IMR-90 (cell line): ENCODE results near the gene ATP2B2. TPM values are rescaled to one million over a fixed set of nuclear protein-coding genes. Genes with fewer than 3 reads are reported as not detected.
A peak's percentile ranks its signal among the peaks of the same experiment; 100 is the strongest.

Experiments
- ATAC-seq: fragments of 200-7000 bp; cut with Tn5 transposase; 2 replicates; pipeline ENCODE4 v1.9.1; 2020; ENCODE audit warnings: low read depth, mild to moderate bottlenecking, moderate library complexity
- BruUV-seq: library from RNA; stranded (reverse); fragments of 400-500 nt; replicated peaks from 2 replicates; lab custom pipeline; 2021; lab: Mats Ljungman, UMichigan
- CTCF ChIA-PET: fragments of 300-600 bp; formaldehyde crosslinking; extraction: SDS; loops from one replicate; lab custom pipeline; 2021; ENCODE audit warnings: antibody characterized with exemption; lab: Yijun Ruan, JAX
- POLR2A ChIA-PET: fragments of 300-600 bp; sonication (Branson Sonifier 250); formaldehyde crosslinking; loops from one replicate; lab custom pipeline; 2022; ENCODE audit warnings: antibody characterized with exemption; ENCODE audit not compliant: unreplicated experiment; lab: Charles Lee
- DNase-seq: peaks from one replicate; pipeline ENCODE4 v3.0.0; 2013
- H2AFZ ChIP-seq: replicated peaks from 2 replicates; pipeline ENCODE3; 2013; ENCODE audit warnings: low read length, mild to moderate bottlenecking; ENCODE audit not compliant: poor library complexity
- H2AK5ac ChIP-seq: 2 replicates; pipeline ENCODE4 v1.6.1; 2013; ENCODE audit warnings: low read depth, low read length, inconsistent platforms
- H2AK9ac ChIP-seq: replicated peaks from 2 replicates; pipeline ENCODE3; 2013; ENCODE audit warnings: mild to moderate bottlenecking, low read depth, low read length, moderate library complexity; ENCODE audit not compliant: poor library complexity
- H2BK120ac ChIP-seq: 2 replicates; pipeline ENCODE4 v1.6.1; 2013; ENCODE audit warnings: low read depth, low read length, inconsistent platforms
- H2BK15ac ChIP-seq: 3 replicates; pipeline ENCODE4 v1.6.1; 2013; ENCODE audit warnings: low read depth, low read length, inconsistent platforms
- H2BK20ac ChIP-seq: 2 replicates; pipeline ENCODE4 v1.6.1; 2013; ENCODE audit warnings: low read depth, mild to moderate bottlenecking, inconsistent platforms, low read length, moderate library complexity
- H2BK5ac ChIP-seq: 2 replicates; pipeline ENCODE4 v1.6.1; 2013; ENCODE audit warnings: mild to moderate bottlenecking, low read depth, low read length, inconsistent platforms; ENCODE audit not compliant: poor library complexity, severe bottlenecking
- H3K14ac ChIP-seq: replicated peaks from 2 replicates; pipeline ENCODE4 v1.6.1; 2013; ENCODE audit warnings: low read depth, low read length, inconsistent platforms
- H3K18ac ChIP-seq: 2 replicates; pipeline ENCODE4 v1.6.1; 2013; ENCODE audit warnings: low read depth, low read length, control low read depth
- H3K23ac ChIP-seq: 2 replicates; pipeline ENCODE4 v1.6.1; 2013; ENCODE audit warnings: low read depth, low read length, inconsistent platforms
- H3K27ac ChIP-seq: 2 replicates; pipeline ENCODE4 v1.5.1; 2013; ENCODE audit warnings: mild to moderate bottlenecking, control low read depth, low read length; ENCODE audit not compliant: insufficient read depth
- H3K27me3 ChIP-seq: 2 replicates; pipeline ENCODE4 v1.6.1; 2013; ENCODE audit warnings: low read length; ENCODE audit not compliant: control insufficient read depth, insufficient read depth
- H3K36me3 ChIP-seq: 2 replicates; pipeline ENCODE4 v1.6.1; 2013; ENCODE audit warnings: low read length, mixed read lengths; ENCODE audit not compliant: control insufficient read depth, insufficient read depth
- H3K4ac ChIP-seq: 2 replicates; pipeline ENCODE4 v1.6.1; 2013; ENCODE audit warnings: low read depth, low read length, inconsistent platforms
- H3K4me1 ChIP-seq: 2 replicates; pipeline ENCODE4 v1.6.1; 2013; ENCODE audit warnings: low read length, mixed read lengths; ENCODE audit not compliant: control insufficient read depth, insufficient read depth
- H3K4me2 ChIP-seq: 2 replicates; pipeline ENCODE4 v1.6.1; 2013; ENCODE audit warnings: low read depth, mild to moderate bottlenecking, control low read depth, low read length, moderate library complexity
- H3K4me3 ChIP-seq: 2 replicates; pipeline ENCODE4 v1.5.1; 2013; ENCODE audit warnings: low read depth, mild to moderate bottlenecking, control low read depth, low read length, moderate library complexity; ENCODE audit not compliant: insufficient read depth
- H3K56ac ChIP-seq: 2 replicates; pipeline ENCODE4 v1.6.1; 2013; ENCODE audit warnings: low read length, inconsistent platforms; ENCODE audit not compliant: insufficient read depth; ENCODE audit errors: extremely low read depth
- H3K79me1 ChIP-seq, 2 experiments: 2 replicates each; pipeline ENCODE4 v1.6.1; 2013; ENCODE audit warnings: low read length in 2 of 2, inconsistent platforms in 1 of 2, low read depth in 1 of 2
- H3K9ac ChIP-seq: 2 replicates; pipeline ENCODE4 v1.6.1; 2013; ENCODE audit warnings: low read depth, low read length, control low read depth
- H3K9me1 ChIP-seq: 2 replicates; pipeline ENCODE4 v1.6.1; 2013; ENCODE audit warnings: low read length, inconsistent platforms; ENCODE audit not compliant: insufficient read depth
- H3K9me3 ChIP-seq: 2 replicates; pipeline ENCODE4 v1.6.1; 2013; ENCODE audit warnings: low read length; ENCODE audit not compliant: control insufficient read depth, insufficient read depth
- H4K20me1 ChIP-seq: 2 replicates; pipeline ENCODE4 v1.6.1; 2013; ENCODE audit warnings: low read length, inconsistent platforms; ENCODE audit not compliant: insufficient read depth
- H4K5ac ChIP-seq: 2 replicates; pipeline ENCODE4 v1.6.1; 2013; ENCODE audit warnings: mild to moderate bottlenecking, low read depth, low read length, control low read depth
- H4K8ac ChIP-seq, 2 experiments: 2 replicates each; pipeline ENCODE4 v1.6.1; 2013; ENCODE audit warnings: low read depth in 2 of 2, low read length in 2 of 2, control low read depth in 1 of 2, inconsistent platforms in 1 of 2
- H4K91ac ChIP-seq: 2 replicates; pipeline ENCODE4 v1.6.1; 2013; ENCODE audit warnings: low read depth, low read length, inconsistent platforms; ENCODE audit not compliant: insufficient read depth
- BHLHE40 ChIP-seq: fragments of 150-350 bp; IDR thresholded peaks from 2 replicates; pipeline ENCODE4 v1.6.1; 2016; ENCODE audit warnings: mild to moderate bottlenecking, low read depth, low read length
- CEBPB ChIP-seq: IDR thresholded peaks from 2 replicates; pipeline ENCODE4 v1.6.1; 2012; ENCODE audit warnings: low read depth, low read length, improper control_type of control experiment
- CHD1 ChIP-seq: IDR thresholded peaks from 2 replicates; pipeline ENCODE4 v1.6.1; 2012; ENCODE audit warnings: low read depth, low read length, improper control_type of control experiment
- ELK1 ChIP-seq: fragments of 150-350 bp; IDR thresholded peaks from 2 replicates; pipeline ENCODE4 v1.6.1; 2016; ENCODE audit warnings: low read depth, mild to moderate bottlenecking, low read length, moderate library complexity, borderline replicate concordance
- FOS ChIP-seq: fragments of 150-350 bp; IDR thresholded peaks from 2 replicates; pipeline ENCODE4 v1.6.1; 2016; ENCODE audit warnings: low read depth, low read length
- MAFK ChIP-seq: IDR thresholded peaks from 2 replicates; pipeline ENCODE4 v1.6.1; 2012; ENCODE audit warnings: low read depth, low read length, improper control_type of control experiment
- MAZ ChIP-seq: IDR thresholded peaks from 2 replicates; pipeline ENCODE4 v1.6.1; 2012; ENCODE audit warnings: low read depth, mild to moderate bottlenecking, low read length, improper control_type of control experiment, moderate library complexity, borderline replicate concordance
- MXI1 ChIP-seq: IDR thresholded peaks from 2 replicates; pipeline ENCODE4 v1.6.1; 2012; ENCODE audit warnings: low read depth, mild to moderate bottlenecking, low read length, moderate library complexity, borderline replicate concordance
- NFE2L2 ChIP-seq: fragments of 150-350 bp; IDR thresholded peaks from 2 replicates; pipeline ENCODE4 v1.6.1; 2016; ENCODE audit warnings: low read depth, mild to moderate bottlenecking, low read length
- POLR2A ChIP-seq: IDR thresholded peaks from 2 replicates; pipeline ENCODE4 v1.6.1; 2012; ENCODE audit warnings: mild to moderate bottlenecking, low read depth, low read length
- RAD21 ChIP-seq: IDR thresholded peaks from 2 replicates; pipeline ENCODE4 v1.6.1; 2012; ENCODE audit warnings: low read length, improper control_type of control experiment
- RCOR1 ChIP-seq: IDR thresholded peaks from 2 replicates; pipeline ENCODE4 v1.6.1; 2012; ENCODE audit warnings: mild to moderate bottlenecking, low read length, improper control_type of control experiment; ENCODE audit not compliant: insufficient replicate concordance
- RFX5 ChIP-seq: IDR thresholded peaks from 2 replicates; pipeline ENCODE4 v1.8.0; 2012; ENCODE audit warnings: low read depth, mild to moderate bottlenecking, low read length, moderate library complexity
- SMC3 ChIP-seq: fragments of 150-350 bp; IDR thresholded peaks from 2 replicates; pipeline ENCODE4 v1.6.1; 2016; ENCODE audit warnings: low read depth, mild to moderate bottlenecking, antibody characterized with exemption, low read length, moderate library complexity
- WGBS, 2 experiments: methylation state at CpG; one replicate each; pipeline versions ENCODE4 v1.1.5 to v1.1.7; 2013; ENCODE audit warnings: missing lambda C conversion rate in 2 of 2; ENCODE audit not compliant: insufficient read length in 1 of 2; ENCODE audit errors: extremely low coverage in 2 of 2; 5-methylcytosine and 5-hydroxymethylcytosine counted together
- dilution Hi-C: fragments of 300-500 bp; cut with HindIII; formaldehyde crosslinking; loops from one replicate; pipeline ENCODE4 v1.14.3; 2018; ENCODE audit warnings: low sequenced_read_pairs; ENCODE audit not compliant: unreplicated experiment
- in situ Hi-C: fragments of 300-500 bp; cut with MboI; formaldehyde crosslinking; loops from 3 replicates; pipeline ENCODE4 v1.14.3; 2019; ENCODE audit warnings: low sequenced_read_pairs, inconsistent platforms, mixed read lengths
- intact Hi-C: fragments of 100-400 bp; cut with micrococcal nuclease; formaldehyde crosslinking; loops from 2 replicates; pipeline ENCODE4 v1.10.0; 2022
- polyA plus RNA-seq, 3 experiments: library from polyadenylated mRNA; depleted of rRNA; stranded (reverse); fragments of >200 nt; gene quantifications; 2 replicates each; pipeline ENCODE4 v1.2.3, GENCODE V29; 2012; ENCODE audit warnings: low replicate concordance in 1 of 3
- total RNA-seq: library from RNA; depleted of rRNA; stranded (reverse); fragments of >200 nt; gene quantifications from 2 replicates; pipeline ENCODE4 v1.2.3, GENCODE V29; 2012
- TF ChIP-seq, protein P1 (sequence below): fragments of 150-350 bp; IDR thresholded peaks from 2 replicates; pipeline ENCODE4 v1.6.1; 2017; ENCODE audit warnings: mild to moderate bottlenecking, antibody characterized with exemption, low read length, low read depth
- TF ChIP-seq, protein P2 (sequence below): conservative IDR thresholded peaks from 2 replicates; pipeline ENCODE4 v1.5.1; 2012; ENCODE audit warnings: mild to moderate bottlenecking, low read depth, low read length, improper control_type of control experiment

ATP2B2 gene
- total and polyA plus RNA-seq, 2 of the 4 experiments (the other 2 are of a cell fraction): under 0.01 to 0.02 TPM

DNA sequence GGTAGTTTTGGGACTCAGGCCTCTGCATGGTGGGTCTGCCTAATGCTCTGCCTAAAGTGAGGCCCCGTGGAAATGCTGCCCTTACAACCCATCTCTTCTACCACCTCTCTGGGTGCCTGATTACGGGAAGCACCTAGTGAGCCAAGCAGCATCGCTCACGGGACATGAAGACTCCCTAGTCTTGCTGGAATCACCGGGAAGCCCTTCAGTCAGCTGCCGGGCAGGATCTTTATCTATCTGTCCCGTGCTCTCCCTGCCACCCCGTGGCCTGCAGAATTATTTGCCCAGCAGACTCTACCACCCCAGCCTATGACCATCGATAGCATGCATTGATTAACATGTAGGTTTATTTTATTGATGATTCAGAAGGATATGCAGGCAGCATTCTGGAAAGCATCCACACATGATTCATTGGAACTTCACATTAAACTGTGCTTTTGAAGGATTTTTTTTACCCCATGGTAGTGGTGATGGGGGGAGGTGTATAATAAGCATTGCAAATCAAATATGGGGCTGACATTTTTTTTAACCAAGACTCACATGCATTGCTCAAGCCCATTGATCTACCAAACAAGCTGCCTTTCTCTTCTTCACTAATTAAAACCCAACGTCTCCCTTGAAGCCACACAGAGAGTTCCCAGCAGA is 63.1 kb downstream of the ATP2B2 start:
- Histone ChIP-seq H3K9me3 (no peaks in the 10 kb centered on the region), H3K9me1 (peaks cover 14% of the 10 kb centered on the region), H2BK120ac (no peak overlapping the region), H3K79me1 (no peaks in the 10 kb centered on the region), H2BK20ac (no peak overlapping the region), H2AFZ (no peak overlapping the region), H2BK15ac (no peak overlapping the region), H4K91ac (no peak overlapping the region), H3K27me3 (peaks cover 9% of the 10 kb centered on the region; the same call in 1 of the 2 replicates), H3K4me2 (no peak overlapping the region), H3K27ac (no peak overlapping the region), H3K9ac (no peak overlapping the region), H3K56ac (no peak overlapping the region), H3K23ac (no peak overlapping the region), H2AK9ac (no peak overlapping the region), H3K36me3 (no peaks in the 10 kb centered on the region), H3K4me1 (peaks cover 16% of the 10 kb centered on the region), H2AK5ac (no peak overlapping the region), H3K4ac (no peak overlapping the region), H3K4me3 (no peak overlapping the region), H3K14ac (no peak overlapping the region), H4K20me1 (peaks cover 3% of the 10 kb centered on the region; the same call in 1 of the 2 replicates), H4K8ac (no peak overlapping the region), H2BK5ac (no peak overlapping the region), H3K18ac (no peak overlapping the region), H4K5ac (no peak overlapping the region)
- CTCF ChIA-PET: no interaction called here
- intact Hi-C loops: no loop called here
- BruUV-seq: no TSS peak
- WGBS, 2 experiments: no CpG with 5 or more reads among the region's 10 CpGs
- POLR2A ChIA-PET: no interaction called here
- TF ChIP-seq MXI1: no peak
- TF ChIP-seq ELK1: no peak
- peak; percentile 28; the same call in 1 of the 2 replicates for TF ChIP-seq BHLHE40
- no peak; the same call in 1 of the 2 replicates for TF ChIP-seq SMC3
- TF ChIP-seq CHD1: no peak
- no peak for TF ChIP-seq NFE2L2
- TF ChIP-seq MAFK: no peak
- TF ChIP-seq FOS: 0 out of 2 replicates have a peak, but pooled peaks have one; percentile 6
- no peak for TF ChIP-seq RAD21
- no peak for TF ChIP-seq RCOR1
- no peak for TF ChIP-seq RFX5
- TF ChIP-seq, protein P1, sequence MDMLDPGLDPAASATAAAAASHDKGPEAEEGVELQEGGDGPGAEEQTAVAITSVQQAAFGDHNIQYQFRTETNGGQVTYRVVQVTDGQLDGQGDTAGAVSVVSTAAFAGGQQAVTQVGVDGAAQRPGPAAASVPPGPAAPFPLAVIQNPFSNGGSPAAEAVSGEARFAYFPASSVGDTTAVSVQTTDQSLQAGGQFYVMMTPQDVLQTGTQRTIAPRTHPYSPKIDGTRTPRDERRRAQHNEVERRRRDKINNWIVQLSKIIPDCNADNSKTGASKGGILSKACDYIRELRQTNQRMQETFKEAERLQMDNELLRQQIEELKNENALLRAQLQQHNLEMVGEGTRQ: no peak
- no peak for TF ChIP-seq CEBPB
- TF ChIP-seq POLR2A: no peak
- TF ChIP-seq, protein P2, sequence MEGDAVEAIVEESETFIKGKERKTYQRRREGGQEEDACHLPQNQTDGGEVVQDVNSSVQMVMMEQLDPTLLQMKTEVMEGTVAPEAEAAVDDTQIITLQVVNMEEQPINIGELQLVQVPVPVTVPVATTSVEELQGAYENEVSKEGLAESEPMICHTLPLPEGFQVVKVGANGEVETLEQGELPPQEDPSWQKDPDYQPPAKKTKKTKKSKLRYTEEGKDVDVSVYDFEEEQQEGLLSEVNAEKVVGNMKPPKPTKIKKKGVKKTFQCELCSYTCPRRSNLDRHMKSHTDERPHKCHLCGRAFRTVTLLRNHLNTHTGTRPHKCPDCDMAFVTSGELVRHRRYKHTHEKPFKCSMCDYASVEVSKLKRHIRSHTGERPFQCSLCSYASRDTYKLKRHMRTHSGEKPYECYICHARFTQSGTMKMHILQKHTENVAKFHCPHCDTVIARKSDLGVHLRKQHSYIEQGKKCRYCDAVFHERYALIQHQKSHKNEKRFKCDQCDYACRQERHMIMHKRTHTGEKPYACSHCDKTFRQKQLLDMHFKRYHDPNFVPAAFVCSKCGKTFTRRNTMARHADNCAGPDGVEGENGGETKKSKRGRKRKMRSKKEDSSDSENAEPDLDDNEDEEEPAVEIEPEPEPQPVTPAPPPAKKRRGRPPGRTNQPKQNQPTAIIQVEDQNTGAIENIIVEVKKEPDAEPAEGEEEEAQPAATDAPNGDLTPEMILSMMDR: no peak
- TF ChIP-seq MAZ: no peak
- peak; percentile 64 for DNase-seq
- dilution Hi-C loops: no loop called here
- ATAC-seq: no peak
- in situ Hi-C loops: no loop called here
